Gastrocnemius medialis (tissue), 4 donors: ENCODE measurements around the gene SERPINC1. TPM values are rescaled to one million over a fixed set of nuclear protein-coding genes. Genes with fewer than 3 reads are reported as not detected.

Source experiments
- ATAC-seq, 2 donors: fragments of 150-250 bp; one replicate each; pipeline ENCODE4 v1.9.1; 2016
- DNase-seq, 2 donors: peaks; one replicate each; pipeline ENCODE4 v3.0.0-alpha.2; 2019
- H3K27ac ChIP-seq, 4 donors: fragments of 200-600 bp; sonication (generic); 1 replicate in 1 of 4; 2 replicates in 3 of 4; pipeline ENCODE4 v1.5.1; 2016 to 2018; ENCODE audit warnings: mild to moderate bottlenecking in 2 of 4, moderate library complexity in 1 of 4
- H3K27me3 ChIP-seq, 3 donors: fragments of 200-600 bp; sonication (generic) in 2 of 3; 1 replicate in 1 of 3; 2 replicates in 2 of 3; pipeline versions ENCODE4 v1.5.1 to v1.6.0; 2016 to 2019; ENCODE audit warnings: mild to moderate bottlenecking in 1 of 3, moderate library complexity in 1 of 3
- H3K36me3 ChIP-seq, 2 donors: fragments of 200-600 bp; sonication (generic) in 1 of 2; one replicate each; pipeline ENCODE4 v1.5.1; 2017 to 2018
- H3K4me1 ChIP-seq, 2 donors: fragments of 200-600 bp; sonication (generic) in 1 of 2; one replicate each; pipeline ENCODE4 v1.5.1; 2016 to 2017; ENCODE audit warnings: mild to moderate bottlenecking in 2 of 2
- H3K4me3 ChIP-seq, 4 donors: fragments of 200-600 bp; sonication (generic) in 3 of 4; 1 replicate in 1 of 4; 2 replicates in 3 of 4; pipeline ENCODE4 v1.5.1; 2016 to 2019; ENCODE audit warnings: mild to moderate bottlenecking in 2 of 4
- H3K9me3 ChIP-seq, 3 donors: fragments of 200-600 bp; sonication (generic) in 2 of 3; 1 replicate in 1 of 3; 2 replicates in 2 of 3; pipeline ENCODE4 v1.5.1; 2016 to 2019
- POLR2A ChIP-seq, 2 donors: fragments of 450-650 bp; IDR thresholded peaks; one replicate each; pipeline ENCODE4 v1.6.1; 2017; ENCODE audit warnings: antibody characterized with exemption in 2 of 2, mild to moderate bottlenecking in 2 of 2, moderate library complexity in 2 of 2
- in situ Hi-C, 4 donors: fragments of 200-750 bp; cut with MboI; loops; one replicate each; pipeline versions ENCODE4 v1.15.0 to v1.8.0; 2017; ENCODE audit warnings: low sequenced_read_pairs in 4 of 4
- intact Hi-C: fragments of 100-400 bp; cut with DNase I; formaldehyde crosslinking; loops from one replicate; pipeline ENCODE4 v1.15.1; 2023; ENCODE audit warnings: low total_unique reads
- total RNA-seq, 4 donors: library from RNA; depleted of rRNA; stranded (reverse); fragments of >200 nt; gene quantifications; one replicate each; pipeline versions ENCODE4 v1.1.0 to v1.2.3, GENCODE V29; 2016
- TF ChIP-seq, protein P1 (sequence below), 5 experiments: fragments of 450-650 bp in 3 of 5; fragments of 200-600 bp in 2 of 5; sonication (generic) in 2 of 5; IDR thresholded peaks in 4 of 5; conservative IDR thresholded peaks in 1 of 5; 1 replicate in 4 of 5; 2 replicates in 1 of 5; pipeline ENCODE4 v1.5.1; 2016 to 2019; ENCODE audit warnings: antibody characterized with exemption in 5 of 5, mild to moderate bottlenecking in 3 of 5, moderate library complexity in 3 of 5

SERPINC1 gene
- total RNA-seq, 4 donors from 2014 or later: 1.7 to 4.5 (median 2.2) TPM; not detected in 1

DNA sequence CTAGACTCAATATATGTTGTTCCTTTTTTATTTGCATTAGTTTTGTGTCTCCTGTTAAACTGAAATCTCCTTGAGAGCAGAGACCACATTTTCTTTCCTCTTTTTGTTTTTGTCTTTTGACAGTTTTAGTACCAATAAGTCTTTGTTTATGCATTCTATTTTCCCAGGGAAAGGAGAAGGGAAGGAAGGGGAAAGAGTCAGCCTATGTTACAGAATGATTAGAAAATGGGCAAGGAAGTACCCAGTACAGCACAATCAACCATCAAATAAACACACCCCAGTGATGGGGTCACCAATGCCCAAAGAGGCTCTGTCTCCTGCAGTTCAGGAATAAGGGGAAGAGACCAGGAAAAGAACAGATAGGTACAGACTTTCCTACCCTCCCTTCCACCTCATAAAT is 38.9 kb downstream of the SERPINC1 start:
- Histone ChIP-seq H3K36me3 (peaks cover 0 to 26% of the 10 kb centered on the region in 2 donors), H3K4me3 (no peak overlapping the region), H3K27ac (no peak overlapping the region), H3K9me3 (no peaks in the 10 kb centered on the region), H3K27me3 (no peaks in the 10 kb centered on the region), H3K4me1 (no peaks in the 10 kb centered on the region)
- DNase-seq: no peak
- TF ChIP-seq, protein P1, sequence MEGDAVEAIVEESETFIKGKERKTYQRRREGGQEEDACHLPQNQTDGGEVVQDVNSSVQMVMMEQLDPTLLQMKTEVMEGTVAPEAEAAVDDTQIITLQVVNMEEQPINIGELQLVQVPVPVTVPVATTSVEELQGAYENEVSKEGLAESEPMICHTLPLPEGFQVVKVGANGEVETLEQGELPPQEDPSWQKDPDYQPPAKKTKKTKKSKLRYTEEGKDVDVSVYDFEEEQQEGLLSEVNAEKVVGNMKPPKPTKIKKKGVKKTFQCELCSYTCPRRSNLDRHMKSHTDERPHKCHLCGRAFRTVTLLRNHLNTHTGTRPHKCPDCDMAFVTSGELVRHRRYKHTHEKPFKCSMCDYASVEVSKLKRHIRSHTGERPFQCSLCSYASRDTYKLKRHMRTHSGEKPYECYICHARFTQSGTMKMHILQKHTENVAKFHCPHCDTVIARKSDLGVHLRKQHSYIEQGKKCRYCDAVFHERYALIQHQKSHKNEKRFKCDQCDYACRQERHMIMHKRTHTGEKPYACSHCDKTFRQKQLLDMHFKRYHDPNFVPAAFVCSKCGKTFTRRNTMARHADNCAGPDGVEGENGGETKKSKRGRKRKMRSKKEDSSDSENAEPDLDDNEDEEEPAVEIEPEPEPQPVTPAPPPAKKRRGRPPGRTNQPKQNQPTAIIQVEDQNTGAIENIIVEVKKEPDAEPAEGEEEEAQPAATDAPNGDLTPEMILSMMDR (IDR thresholded peaks at IDR 0.05 in 4 of 5, conservative IDR thresholded peaks at IDR 0.05 in 1 of 5): no peak
- intact Hi-C loops (no loop called here), in situ Hi-C loops (no loop called here)
- ATAC-seq: no peak

DNA sequence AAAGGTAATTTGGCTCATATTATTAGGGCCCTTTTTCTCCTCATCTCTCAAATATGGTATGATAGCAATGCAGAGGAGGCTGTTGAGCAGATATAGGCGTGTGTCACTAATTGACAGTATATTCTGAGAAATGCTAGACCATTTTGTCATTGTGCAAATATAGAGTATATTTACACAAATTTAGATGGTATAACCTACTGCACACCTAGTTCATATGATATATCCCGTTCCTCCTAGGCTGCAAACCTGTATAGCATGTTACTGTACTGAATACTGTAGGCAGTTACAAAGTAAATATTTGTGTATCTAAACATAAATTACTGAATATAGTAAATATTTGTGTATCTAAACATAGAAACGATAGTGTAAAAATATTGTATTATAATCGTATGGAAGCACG is 40.4 kb downstream of the SERPINC1 start:
- Histone ChIP-seq H3K9me3 (no peaks in the 10 kb centered on the region), H3K4me1 (no peaks in the 10 kb centered on the region), H3K4me3 (no peak overlapping the region), H3K36me3 (peaks cover 0 to 26% of the 10 kb centered on the region in 2 donors), H3K27me3 (no peaks in the 10 kb centered on the region), H3K27ac (no peak overlapping the region)
- DNase-seq (no peak), ATAC-seq (no peak)
- intact Hi-C loops: no loop called here
- TF ChIP-seq, protein P1 (IDR thresholded peaks at IDR 0.05 in 4 of 5, conservative IDR thresholded peaks at IDR 0.05 in 1 of 5): no peak
- in situ Hi-C loops: no loop called here

DNA sequence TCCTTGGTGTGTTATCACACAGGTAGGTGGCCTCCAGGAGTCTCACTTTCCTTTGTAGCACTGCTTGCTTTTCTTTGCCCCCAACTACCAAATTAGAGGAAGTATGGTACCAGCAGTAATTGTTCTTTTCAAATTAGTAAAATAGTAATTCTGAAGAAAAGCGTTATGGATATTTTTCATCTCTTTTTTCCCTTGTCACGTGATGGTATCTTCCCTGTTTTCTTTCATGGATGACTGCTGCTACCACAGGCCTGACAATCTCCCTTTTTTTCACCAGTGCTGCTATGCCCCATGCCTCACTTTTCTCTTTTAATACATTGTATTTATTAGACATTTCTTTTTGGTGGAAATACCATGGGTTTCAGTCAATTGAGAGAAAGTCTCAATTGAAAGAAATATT is 45.6 kb downstream of the SERPINC1 start:
- H3K27ac ChIP-seq: no peak overlapping the region
- no peak for TF ChIP-seq POLR2A (IDR thresholded peaks at IDR 0.05)
- TF ChIP-seq, protein P1 (IDR thresholded peaks at IDR 0.05 in 4 of 5, conservative IDR thresholded peaks at IDR 0.05 in 1 of 5): no peak
- ATAC-seq (no peak), DNase-seq (no peak)
- H3K27me3 ChIP-seq: no peaks in the 10 kb centered on the region
- intact Hi-C loops (no loop called here), in situ Hi-C loops (loop anchor here in 1 of 4 donors (25.0 kb wide), 1 partner anchor 1116 kb away; the partner anchor contains the start of gene CACYBP)
- no peak overlapping the region for H3K4me3 ChIP-seq
- H3K36me3 ChIP-seq: peaks cover 0 to 16% of the 10 kb centered on the region in 2 donors
- H3K4me1 ChIP-seq: peaks cover 14 to 20% of the 10 kb centered on the region in 2 donors
- no peaks in the 10 kb centered on the region for H3K9me3 ChIP-seq

DNA sequence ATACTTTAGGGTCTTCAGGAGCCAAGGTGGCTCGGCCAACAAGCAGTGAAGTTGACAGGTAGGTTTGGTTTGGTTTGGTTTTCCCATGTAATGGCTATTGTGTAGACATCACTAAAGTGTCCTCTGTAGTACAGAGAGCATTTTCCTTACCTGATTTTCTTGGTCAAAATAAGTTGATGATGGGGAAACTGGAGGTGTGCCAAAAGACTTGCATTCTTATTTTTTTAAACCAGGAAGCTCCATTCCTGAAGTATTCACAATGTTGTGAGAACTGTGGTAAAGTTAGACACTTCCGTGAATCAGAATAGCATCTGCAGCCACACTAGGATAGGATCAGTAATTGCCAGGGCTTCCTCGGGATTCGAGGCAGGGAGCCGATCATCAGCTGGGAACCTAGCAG is 46.0 kb downstream of the SERPINC1 start:
- Histone ChIP-seq H3K4me1 (peaks cover 18 to 24% of the 10 kb centered on the region in 2 donors), H3K27ac (peak overlapping the region in 2 of 4 donors; percentile 19 to 95), H3K36me3 (peaks cover 0 to 20% of the 10 kb centered on the region in 2 donors), H3K4me3 (no peak overlapping the region), H3K27me3 (no peaks in the 10 kb centered on the region), H3K9me3 (no peaks in the 10 kb centered on the region)
- TF ChIP-seq, protein P1 (IDR thresholded peaks at IDR 0.05 in 4 of 5, conservative IDR thresholded peaks at IDR 0.05 in 1 of 5): no peak
- TF ChIP-seq POLR2A (IDR thresholded peaks at IDR 0.05): no peak
- DNase-seq: no peak
- in situ Hi-C loops (loop anchor here in 1 of 4 donors (25.0 kb wide), 1 partner anchor 1116 kb away; the partner anchor contains the start of gene CACYBP), intact Hi-C loops (no loop called here)
- no peak for ATAC-seq
